ENCODE data around the gene PER1.

GRCh38 chr17:8121407-8121680 lies 30.9 kb downstream of the PER1 start:
- TF ChIP-seq EZH2 (IDR thresholded peaks at IDR 0.05; ENCODE audit: insufficient read depth, poor library complexity, severe bottlenecking) = no peak
- TF ChIP-seq EZH2phosphoT487 (IDR thresholded peaks at IDR 0.05; ENCODE audit: insufficient read depth, low read depth) = no peak
